Activated CD8-positive, alpha-beta memory T cell treated with anti-CD3 and anti-CD28 coated beads, Interleukin-2, amount 50 U/mL, for 24 hours (primary cell): ENCODE measurements around the gene PRMT1.

Experiments
- DNase-seq: peaks from one replicate; pipeline ENCODE4 v3.0.0-alpha.2; 2020; ENCODE audit errors: extremely low read depth

PRMT1 gene

DNA sequence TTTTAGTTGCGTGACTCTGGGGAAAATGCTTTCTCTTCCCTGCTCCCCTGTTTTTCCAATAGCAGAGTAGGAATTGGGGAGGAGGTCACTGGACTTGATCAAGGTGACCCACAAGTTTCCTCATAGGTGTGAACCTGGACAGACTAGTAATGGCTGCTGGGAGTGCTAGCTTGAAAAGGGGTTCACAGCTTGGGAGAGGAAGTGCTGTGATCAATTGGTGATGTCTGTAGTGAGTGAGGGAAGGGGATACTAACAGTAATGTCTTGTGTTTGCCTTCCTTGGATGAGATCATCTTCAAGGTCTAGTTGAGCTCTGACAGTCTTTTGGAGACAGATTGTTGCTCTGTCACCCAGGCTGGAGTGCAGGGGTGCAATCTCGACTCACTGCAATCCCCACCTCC is 9.6 kb upstream of the PRMT1 start:
- no peak for DNase-seq

DNA sequence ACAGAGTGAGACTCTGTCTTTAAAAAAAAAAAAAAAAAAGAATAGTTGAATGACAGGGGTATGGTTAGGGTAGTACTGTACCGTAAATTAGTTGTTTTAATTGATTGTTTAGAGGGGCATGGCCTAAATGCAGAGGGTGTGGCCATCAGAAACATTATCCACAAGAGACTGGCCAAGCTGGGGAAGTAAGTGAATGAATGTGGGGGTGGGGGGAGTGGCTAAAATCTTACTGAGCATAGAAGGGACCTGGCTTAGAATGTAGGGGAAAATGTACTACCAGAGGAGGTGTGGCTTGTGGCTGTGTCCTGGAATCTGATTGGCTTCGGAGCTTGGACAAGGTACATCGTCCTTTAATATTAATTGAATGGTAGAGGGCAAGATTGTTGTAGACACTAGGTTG is 7.6 kb upstream of the PRMT1 start:
- DNase-seq, result no peak

DNA sequence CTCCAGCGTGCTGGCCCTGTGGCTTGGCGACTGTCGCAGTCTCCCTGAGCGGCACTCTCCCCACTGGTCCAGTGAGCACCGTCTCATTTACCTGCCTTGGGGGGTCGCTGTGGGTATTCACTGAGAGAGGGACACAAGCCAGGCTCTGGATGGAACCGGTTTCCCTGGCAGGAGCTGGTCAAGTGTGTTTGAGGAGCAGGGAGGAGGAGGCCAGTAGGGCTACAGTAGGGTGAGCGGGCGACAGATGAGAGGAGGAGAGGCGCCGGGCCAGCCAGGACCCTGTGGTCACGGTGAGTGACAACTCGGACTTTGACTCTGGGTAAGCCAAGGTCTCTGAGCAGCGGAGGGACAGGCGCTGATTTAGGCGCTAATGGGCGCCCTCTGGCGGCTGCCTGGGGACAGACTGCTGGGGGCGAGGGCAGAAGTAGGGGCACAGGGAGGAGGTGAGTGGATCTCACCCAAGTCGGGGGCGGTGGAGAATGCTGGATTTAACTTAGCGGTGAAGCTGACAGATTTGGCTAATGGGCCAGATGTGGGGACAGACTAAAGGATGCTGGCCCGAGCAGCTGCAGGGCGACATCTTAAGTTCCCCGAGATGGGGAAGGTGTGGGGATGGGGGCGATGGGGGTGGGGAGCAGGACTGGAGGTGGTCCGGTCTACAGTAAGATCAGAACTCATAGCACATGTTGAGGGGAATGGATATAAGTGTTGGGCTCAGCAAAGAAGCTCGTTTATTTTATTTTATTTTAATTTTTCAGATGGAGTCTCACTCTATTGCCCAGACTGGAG is 4.7 kb upstream of the PRMT1 start:
- no peak for DNase-seq

DNA sequence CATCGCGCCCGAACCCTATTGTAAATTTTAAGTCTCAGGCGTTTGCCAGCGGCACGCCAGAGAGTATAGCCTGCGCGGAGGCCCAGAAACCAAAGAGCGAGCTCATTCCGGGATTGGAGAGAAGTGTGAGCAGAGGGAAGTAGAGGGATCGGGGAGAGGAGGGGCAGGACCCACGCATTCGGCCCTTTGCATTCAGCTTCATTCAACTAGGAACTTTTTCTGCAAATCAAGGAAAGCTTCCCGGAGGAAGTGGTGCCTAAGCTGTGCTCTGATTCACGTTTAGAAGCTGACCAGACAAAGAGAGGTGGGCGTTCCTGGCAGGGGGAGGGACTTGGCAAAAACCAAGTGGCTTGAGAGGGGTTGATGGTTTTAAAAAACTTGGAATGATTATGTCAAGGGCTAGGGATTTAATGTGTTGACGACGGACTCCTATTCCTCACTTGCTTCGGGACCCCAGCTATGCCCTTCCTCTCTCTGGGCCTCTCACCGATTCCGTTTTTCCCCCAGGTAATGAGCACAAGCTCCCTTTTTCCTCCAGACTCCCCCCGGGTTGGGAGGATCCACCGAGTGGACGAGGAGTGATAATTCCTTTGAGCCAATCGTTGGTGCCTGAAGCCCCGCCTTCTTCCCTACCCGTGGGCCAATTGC is 811 bp upstream of the PRMT1 start:
- DNase-seq, result no peak

DNA sequence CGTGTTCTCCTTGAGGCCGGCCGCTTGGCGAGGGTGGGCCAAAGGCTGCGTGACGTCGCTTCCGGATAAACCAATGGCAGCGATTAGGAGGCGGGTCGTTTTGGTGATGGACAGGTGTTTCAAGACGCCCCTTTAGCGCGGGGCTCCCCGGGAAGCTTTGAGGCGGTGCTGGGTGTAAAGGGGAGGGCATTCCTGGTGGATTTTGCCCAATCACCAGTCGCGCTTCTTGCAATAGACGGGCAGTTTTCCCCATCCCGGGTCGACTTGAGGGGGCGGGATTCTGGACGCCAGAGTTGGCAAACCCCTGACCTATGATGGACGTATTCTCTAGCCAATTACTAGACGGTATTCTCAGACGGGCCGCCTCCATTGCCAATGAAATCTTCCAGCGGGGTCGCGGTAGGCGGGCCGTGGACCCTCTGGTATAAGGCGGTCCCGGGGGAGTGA is 264 bp upstream of the PRMT1 start:
- peak; percentile 98 for DNase-seq

DNA sequence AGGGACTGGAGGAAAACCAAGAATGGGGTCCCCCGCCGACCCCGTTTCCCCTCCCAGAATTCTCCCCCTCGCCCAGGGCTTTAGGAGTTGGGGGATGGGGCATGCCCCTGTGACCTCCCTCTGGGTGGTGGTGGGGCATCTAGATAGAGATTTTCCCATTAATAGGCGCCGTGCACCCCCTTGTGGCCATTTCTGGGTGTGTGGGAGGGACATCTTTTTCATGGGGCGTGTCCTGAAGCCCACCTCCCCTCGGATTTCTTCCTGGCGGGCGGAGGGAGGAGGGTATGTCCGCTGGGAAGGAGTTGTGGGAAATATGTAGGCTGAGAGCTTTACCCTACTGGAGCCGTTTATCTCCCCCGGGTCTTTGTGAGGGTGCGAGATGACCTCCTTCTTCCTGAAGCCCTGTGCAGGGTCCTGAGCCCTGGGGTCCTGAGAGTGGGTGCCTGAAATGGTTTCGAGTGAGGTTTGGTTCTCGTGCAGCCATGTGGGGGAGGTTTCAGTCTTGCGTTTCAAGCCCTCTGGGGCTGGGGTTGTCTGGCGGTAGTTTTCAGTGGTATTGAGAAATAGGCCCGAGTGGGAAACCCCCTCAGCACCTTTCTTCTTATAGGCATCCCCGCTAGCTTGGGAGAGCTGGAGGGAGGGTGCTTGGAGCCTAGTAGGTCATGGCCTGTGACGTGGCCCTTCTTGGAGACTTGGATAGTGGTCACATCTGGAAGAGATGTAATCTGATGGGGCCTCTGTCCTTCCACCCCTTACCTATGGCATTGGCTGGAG is 1.0 kb downstream of the PRMT1 start:
- peak; percentile 60 for DNase-seq

DNA sequence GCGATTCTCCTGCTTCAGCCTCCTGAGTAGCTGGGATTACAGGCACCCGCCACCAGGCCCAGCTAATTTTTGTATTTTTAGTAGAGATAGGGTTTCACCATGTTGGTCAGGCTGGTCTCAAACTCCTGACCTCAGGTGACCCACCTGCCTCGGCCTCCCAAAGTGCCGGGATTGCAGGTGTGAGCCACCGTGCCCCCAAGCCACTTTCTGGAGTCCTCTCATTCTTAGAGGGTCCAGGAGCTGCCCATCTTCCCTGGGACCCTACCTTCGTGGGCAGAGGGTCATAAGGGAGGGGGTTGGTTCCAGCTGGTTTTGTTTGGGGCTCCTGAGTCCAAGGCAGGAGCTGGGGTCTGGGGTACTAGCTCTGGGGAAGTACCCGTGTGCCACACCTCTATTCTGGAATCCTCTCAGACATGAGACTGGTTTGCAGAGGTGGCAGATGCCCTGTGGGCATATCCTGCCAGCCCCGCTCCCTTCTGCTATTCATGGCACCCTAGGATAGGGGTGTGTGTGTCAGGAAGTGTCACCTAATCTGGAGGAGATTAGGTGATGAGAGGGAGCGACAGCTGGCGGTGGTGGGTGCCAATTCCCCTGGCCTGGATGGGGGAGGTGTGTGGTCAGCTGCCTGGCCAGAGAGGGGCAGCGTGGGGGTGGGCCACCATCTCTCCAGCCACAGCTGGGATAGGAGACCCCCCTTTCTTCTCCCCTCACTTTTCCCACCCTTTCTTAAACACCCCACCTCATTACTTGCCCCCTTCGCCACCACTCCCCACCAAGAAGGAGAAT is 2.1 kb downstream of the PRMT1 start:
- no peak for DNase-seq

DNA sequence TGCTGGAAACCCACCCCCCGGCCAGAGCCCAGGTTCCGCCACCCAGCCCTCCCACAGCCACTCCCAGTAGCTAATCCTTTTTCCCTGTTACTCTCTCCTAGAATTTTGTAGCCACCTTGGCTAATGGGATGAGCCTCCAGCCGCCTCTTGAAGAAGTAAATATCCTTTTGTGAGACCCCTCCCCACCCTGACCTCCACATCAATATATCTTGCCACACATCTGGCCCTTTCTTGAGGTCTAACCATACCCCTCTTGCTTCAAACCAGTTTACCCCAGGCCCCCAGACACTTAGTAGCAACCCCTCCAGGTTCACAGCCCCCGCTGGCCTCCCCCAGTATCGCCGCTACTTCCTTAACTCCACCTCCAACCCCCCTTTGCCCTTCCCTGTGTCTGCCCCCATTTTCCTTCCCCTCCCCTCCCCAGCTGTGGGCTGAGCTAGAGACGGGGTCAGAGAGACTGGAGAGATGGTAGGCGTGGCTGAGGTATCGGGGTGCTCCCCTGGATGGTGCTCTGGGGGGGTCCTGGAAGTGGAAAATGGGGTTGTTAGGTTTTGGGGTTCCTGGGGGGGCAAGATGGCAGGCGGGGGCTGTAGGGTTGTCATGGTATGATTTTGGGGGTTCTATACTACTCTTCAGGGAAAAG is 2.8 kb downstream of the PRMT1 start:
- DNase-seq, result no peak

DNA sequence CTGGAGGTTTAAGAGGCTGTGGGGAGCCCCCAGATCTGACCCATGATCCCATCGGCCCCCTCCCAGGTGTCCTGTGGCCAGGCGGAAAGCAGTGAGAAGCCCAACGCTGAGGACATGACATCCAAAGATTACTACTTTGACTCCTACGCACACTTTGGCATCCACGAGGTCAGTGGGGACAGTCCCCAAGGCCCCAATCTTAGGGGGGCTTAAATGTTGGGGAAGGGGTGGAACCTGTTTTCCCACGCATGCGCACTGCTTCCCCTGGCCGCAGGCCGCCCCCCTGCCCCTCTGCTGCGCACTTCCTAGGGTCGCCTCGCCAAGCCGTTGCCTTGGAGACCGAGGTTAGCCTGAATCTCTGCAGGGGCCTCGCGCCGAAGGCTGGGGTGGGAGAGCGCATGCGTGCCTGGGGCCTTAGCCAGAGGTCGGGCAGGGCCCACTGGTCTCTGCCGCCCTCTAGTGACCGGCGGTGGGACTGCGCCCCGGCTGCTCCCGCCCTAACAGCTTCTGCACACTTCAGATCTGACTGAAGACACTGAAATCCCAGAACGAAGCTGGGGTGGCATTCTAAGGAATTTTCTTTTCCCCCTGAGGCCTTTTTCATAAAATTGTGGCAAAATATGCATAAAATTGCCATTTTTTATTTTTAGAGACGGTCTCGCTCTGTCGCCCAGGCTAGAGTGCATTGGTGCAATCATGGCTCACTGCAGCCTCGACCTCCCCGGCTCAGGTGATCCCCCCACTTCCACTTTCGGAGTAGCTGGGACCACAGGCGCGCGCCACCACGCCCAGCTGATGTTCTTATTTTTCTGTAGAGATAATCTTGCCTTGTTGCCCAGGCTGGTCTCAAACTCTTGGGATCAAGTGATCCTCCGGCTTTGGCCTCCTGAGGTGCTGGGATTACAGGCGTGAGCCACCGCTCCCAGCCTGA is 3.6 kb downstream of the PRMT1 start:
- peak; percentile 81 for DNase-seq

DNA sequence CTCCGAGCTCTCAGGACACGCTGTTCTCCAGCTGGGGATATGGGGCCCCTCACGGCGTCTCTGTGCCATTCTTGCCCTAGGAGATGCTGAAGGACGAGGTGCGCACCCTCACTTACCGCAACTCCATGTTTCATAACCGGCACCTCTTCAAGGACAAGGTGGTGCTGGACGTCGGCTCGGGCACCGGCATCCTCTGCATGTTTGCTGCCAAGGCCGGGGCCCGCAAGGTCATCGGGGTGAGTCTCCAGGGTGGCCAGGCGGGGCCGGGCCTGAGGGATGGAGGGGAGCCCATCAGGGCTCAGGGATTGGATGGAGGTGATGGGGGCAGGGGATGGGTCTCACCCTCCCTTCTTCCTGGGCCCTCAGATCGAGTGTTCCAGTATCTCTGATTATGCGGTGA is 4.8 kb downstream of the PRMT1 start:
- DNase-seq, result no peak

DNA sequence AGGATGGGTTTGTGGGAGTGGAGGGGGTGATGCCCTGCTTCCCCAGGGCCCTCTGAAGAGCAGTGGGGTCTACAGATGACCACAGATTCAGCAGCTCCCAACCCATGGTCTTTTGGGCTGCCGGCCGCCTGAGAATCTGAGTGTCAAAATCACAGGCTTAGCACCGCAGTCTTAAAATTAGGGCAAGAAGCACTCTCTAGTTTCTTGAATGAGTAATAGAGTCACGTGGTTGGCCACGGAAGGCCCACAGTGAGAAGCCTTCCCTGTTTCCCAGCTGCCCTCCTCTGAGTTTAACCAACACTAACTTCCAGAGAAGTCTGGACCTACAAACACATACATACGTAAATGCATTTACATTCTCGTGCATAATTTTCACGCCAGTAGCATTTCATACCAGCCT is 5.2 kb downstream of the PRMT1 start:
- no peak for DNase-seq

DNA sequence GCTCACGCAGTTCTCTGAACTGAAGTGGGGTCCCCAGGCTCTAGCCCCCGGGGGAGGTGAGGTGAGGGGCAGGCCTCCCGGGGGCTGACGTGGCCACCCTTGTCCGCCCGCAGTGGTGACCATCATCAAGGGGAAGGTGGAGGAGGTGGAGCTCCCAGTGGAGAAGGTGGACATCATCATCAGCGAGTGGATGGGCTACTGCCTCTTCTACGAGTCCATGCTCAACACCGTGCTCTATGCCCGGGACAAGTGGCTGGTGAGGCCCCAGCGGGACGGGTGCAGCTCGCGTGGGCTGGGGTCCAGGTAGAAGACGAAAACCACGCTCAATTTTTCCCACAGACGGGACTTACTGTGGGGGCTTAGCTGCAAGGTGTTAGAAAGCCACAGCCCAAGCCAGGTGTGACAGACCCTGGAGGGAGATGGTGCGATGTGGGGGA is 6.8 kb downstream of the PRMT1 start:
- DNase-seq, result no peak

DNA sequence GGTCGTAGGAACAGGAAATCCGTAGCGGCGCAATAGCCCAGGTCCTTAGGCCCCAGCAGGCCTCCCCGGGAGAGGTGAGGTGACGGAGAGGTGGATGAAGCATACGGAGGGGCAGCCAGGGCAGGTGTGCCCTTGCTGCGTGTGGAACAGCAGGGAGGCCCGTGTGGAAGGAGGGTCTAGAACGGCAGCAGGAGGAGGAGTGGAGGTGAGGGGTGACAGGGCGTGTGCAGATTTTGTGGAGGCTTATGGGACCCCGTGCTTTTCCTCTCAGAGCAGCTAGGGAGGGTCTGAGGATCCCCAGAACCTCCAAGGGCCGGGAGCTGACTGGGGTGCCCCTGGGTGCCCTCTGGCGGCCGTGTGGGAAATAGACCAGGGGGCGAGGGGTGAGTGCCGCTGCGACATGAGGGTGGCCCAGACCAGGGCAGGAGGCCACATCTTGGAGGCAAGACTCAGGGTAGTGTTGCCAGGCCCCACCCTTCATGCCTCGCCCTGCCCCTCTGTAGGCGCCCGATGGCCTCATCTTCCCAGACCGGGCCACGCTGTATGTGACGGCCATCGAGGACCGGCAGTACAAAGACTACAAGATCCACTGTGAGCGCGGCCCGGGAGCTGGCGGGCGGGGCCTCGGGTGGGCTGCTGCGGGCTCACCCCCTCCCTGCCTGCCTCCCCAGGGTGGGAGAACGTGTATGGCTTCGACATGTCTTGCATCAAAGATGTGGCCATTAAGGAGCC is 7.3 kb downstream of the PRMT1 start:
- DNase-seq, result no peak

DNA sequence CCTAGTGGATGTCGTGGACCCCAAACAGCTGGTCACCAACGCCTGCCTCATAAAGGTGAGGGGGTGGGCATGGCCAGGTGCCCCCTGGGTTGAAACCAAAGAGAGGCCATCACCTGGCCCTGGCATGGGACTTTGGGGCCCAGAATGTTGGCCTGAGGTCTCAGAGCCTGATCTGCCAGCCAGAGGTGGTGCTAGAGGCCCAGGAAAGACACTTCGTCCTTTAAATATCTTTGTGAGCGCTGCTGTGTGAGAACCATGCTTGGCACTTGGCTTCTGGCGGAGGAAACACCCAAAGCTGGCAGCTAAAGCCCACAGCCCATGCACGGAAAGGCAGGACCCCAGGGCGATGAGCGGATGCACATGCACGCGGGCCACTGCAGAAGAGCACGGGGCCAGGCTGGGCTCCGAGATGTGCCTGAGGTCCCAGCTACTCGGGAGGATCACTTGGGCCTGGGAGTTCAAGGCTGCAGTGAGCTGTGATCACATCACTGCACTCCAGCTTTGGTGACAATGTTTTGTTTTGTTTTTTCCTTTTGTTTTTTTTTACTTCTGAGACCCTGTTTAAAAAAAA is 8.0 kb downstream of the PRMT1 start:
- DNase-seq, result no peak

DNA sequence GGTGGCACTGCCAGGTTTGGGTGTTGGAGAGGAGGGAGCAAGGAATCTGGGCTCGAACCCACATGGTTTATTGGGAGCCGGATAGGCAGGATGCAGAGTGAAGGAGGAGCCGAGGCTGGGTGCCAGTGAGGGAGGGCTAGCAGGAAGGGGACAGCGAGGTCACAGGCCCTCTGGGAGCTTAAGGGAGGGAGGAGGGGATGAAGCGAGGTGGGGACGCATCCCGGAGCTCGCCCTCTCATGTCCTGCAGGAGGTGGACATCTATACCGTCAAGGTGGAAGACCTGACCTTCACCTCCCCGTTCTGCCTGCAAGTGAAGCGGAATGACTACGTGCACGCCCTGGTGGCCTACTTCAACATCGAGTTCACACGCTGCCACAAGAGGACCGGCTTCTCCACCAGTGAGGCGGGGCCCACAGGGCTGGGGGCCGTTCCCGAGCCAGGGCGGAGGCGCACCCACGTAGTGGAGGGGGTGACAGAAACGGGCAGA is 8.8 kb downstream of the PRMT1 start:
- no peak for DNase-seq

DNA sequence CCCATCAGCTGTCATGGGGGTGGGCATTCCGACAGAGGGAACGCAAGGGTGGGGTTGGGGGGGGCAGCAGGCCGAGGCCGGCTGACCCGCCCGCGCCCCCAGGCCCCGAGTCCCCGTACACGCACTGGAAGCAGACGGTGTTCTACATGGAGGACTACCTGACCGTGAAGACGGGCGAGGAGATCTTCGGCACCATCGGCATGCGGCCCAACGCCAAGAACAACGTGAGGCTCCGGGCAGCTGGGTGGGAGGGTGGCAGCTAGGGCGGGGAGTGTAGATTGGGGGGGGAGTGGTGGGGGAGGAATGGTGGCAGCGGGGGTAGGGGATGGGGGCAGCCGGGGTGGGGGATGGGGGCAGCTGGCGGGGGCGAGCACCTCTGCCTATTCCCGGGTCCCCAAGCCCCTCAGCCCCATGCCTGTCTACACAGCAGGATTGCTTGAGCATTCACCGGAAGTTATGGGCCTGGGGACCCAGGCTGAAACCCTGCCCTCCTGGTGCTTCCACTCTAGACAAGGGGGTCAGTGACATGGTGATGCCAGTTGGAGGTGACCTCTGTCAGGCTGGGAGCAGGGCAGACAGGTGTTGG is 9.5 kb downstream of the PRMT1 start:
- DNase-seq, result no peak

DNA sequence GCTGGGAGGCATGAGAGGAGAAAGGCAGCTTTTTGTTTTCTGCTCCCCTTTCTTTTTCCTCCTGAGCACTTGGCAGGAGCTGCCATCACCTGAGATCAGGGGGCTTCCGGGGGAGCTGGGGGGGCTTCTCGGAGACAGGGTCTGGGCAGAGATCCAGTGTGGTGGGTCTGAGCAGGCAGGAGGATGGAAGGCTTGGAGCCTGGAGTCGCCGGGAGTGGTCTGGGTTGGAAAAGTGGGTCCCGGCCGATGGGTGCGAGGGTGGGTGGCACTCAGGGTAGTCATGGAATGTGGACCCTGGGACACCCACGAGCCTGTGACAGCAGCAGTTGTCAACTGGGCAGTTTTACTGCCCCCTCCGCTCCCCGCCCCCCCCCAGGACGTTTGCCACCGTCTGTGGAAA is 10.1 kb downstream of the PRMT1 start:
- no peak for DNase-seq

DNA sequence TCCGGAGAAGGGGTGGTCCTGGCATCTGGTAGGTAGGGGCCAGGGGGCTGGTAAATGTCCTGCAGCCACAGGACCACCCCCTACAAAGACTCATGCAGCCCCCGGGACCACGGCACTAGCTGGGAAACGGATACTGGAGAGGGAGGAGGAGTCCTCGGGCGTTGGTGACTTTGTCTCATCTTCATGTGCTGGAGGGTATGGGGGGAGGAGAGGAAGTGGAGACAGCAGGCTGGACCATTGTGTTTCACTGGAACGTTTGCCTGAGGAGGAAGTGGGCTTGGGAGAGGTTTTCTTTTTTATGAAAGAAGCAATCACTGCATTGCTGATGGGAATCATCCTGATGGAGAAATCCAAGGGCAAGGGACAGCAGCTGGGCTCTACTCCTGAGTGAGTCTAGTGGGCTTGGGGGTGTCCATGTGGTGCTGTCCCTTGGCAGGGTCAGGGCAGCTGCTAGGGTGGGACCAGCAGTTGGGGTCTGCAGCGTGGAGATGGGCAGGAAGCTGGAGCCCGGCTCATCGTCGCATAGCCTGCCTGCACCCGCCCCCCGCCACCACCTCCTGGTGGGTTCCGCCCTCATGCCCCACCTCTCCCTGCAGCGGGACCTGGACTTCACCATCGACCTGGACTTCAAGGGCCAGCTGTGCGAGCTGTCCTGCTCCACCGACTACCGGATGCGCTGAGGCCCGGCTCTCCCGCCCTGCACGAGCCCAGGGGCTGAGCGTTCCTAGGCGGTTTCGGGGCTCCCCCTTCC is 10.7 kb downstream of the PRMT1 start:
- no peak for DNase-seq
